Activated CD8-positive, alpha-beta T cell treated with anti-CD3 and anti-CD28 coated beads, Interleukin-2, amount 10 ng/mL, durations not matched to agents 7 days and 5 days (primary cell): ENCODE data around the gene MST1R. TPM values are rescaled to one million over a fixed set of nuclear protein-coding genes. Genes with fewer than 3 reads are reported as not detected.

Experiments used
- total RNA-seq, 2 experiments: library from RNA; stranded (reverse); gene quantifications; one replicate each; pipeline ENCODE4 v1.2.3, GENCODE V29; 2021

Gene MST1R
- total RNA-seq, 2 experiments from 2014 or later = 3.2 to 3.9 TPM

Other genes starting within 250 kb of the MST1R start
- gene APEH, start 229.5 kb downstream of the MST1R start, total RNA-seq = 100 to 1,000 TPM; 179 to 192 TPM
- 1 to 10 TPM; 3.8 to 4.7 TPM for gene MST1, start 214.4 kb downstream of the MST1R start, total RNA-seq
- gene RNF123, start 214.3 kb downstream of the MST1R start, total RNA-seq = 10 to 100 TPM; 36.3 to 45.8 TPM
- gene AMIGO3, start 184.2 kb downstream of the MST1R start, total RNA-seq = 1 to 10 TPM in 1 of 2 experiments, under 1 TPM in 1; 0.95 to 2.0 TPM
- 10 to 100 TPM; 50.4 to 53.0 TPM for gene GMPPB, start 179.9 kb downstream of the MST1R start, total RNA-seq
- 10 to 100 TPM; 37.7 to 38.1 TPM for gene IP6K1, start 117.3 kb downstream of the MST1R start, total RNA-seq
- not detected for gene CDHR4, start 104.0 kb downstream of the MST1R start, total RNA-seq
- 1 to 10 TPM; 1.3 to 2.2 TPM for gene INKA1, start 100.6 kb downstream of the MST1R start, total RNA-seq
- gene UBA7, start 89.9 kb downstream of the MST1R start, total RNA-seq = 100 to 1,000 TPM; 187 to 208 TPM
- 10 to 100 TPM; 32.0 to 32.9 TPM for gene TRAIP, start 47.3 kb downstream of the MST1R start, total RNA-seq
- gene CAMKV, start 34.0 kb downstream of the MST1R start, total RNA-seq = not detected
- gene MON1A, start 25.9 kb upstream of the MST1R start, total RNA-seq = 10 to 100 TPM; 13.4 to 15.0 TPM
- gene RBM6, start 36.3 kb upstream of the MST1R start, total RNA-seq = 100 to 1,000 TPM; 104 to 112 TPM
- gene RBM5, start 185.0 kb upstream of the MST1R start, total RNA-seq = 100 to 1,000 TPM; 180 to 185 TPM